CD4-positive, alpha-beta T cell treated with Interleukin-6 for 4 hours (primary cell): ENCODE measurements around the gene LRP11.

Experiments used
- DNase-seq: peaks from one replicate; pipeline ENCODE4 v3.0.0-alpha.2; 2020; ENCODE audit warnings: mixed read lengths

Gene LRP11

DNA sequence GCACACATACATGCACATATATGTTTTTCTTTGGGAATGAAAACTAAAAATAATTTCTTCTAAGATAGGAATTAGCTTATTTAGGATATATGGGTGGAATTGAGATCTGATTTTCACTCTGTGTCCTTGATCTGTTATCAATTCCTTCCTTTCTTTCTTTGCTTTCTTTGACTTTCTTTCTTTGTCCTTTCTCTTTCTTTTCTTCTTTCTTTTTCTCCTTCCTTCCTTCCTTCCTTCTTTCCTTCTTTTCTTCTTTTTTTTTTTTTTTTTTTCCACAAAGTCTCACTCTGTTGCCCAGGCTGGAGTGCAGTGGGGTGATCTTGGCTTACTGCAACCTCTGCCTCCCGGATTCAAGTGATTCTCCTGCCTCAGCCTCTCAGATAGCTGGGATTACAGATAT, 86.5 kb downstream of the LRP11 start:
- no peak for DNase-seq

DNA sequence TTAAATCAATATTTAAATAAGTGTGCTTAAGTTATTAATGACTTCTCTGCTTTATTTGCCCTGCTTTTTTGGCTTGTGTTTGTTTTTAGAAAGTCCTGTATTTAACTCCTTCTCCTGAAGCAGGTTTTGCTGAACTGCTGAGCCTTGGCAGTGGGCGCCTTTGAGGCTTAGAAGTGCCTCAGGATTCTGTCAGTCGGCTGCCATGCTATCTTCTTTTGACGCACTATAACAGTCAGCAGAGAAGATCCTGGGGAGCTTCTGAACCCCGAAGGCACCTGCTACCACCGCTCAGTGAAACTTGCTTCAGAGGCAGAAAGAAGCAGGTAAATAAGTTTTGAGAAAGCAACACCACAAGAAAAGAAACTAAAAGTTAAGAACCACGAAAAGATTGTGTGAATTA, 92.2 kb downstream of the LRP11 start:
- no peak for DNase-seq

DNA sequence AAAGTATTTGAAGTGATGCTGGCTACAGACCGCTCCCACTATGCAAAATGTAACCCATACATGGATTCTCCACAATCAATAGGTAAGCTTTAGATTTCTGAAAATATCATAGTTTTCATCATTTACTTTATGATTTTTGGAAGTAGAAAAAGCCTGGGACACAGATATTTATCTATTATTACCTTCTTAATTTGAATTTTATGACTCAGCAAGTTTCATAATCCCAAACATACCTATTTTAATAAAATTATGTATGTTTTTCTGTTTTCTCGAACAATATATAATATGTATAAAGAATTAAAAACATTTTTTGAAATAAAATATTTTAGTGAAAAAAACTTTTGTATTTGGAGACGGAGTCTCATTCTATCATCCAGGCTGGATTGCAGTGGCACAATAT, 93.0 kb downstream of the LRP11 start:
- no peak for DNase-seq

DNA sequence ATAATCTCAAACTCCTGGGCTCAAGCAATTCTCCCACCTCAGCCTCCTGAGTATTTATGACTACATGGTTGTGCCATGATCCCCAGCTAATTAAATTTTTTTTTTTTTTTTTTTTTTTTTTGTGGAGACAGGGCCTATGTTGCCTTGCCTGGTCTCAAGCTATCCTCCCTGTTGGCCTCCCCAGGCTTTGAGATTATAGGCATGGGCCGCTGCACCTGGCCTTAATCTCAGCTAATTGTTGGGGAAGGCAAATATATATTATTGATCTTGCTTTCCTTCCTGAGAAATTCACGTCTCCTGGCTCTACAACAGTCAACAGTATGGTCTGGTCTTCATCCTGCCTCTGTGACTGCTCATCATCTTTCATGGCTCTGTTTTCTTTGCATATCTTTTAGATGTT, 94.5 kb downstream of the LRP11 start:
- no peak for DNase-seq
